ENCODE data around the gene LITAFD.

GRCh38 chr16:8925455-8925854, 43.3 kb downstream of the LITAFD start:
- TF ChIP-seq EZH2phosphoT487 (IDR thresholded peaks at IDR 0.05; ENCODE audit: insufficient read depth, low read depth) (no peak), EZH2 (IDR thresholded peaks at IDR 0.05; ENCODE audit: insufficient read depth, poor library complexity, severe bottlenecking) (no peak)

Data from GM23248 (cell line).